Measurements from ENCODE around the gene HS1BP3.

The HS1BP3 gene

GRCh38 chr2:20635113-20635510 is 15.8 kb downstream of the HS1BP3 start:
- Histone ChIP-seq H3K27ac (ENCODE audit: low read depth, low read length) (no peak overlapping the region), H3K4me3 (ENCODE audit: insufficient read depth, low read length, poor library complexity, severe bottlenecking) (no peak overlapping the region), H2AFZ (ENCODE audit: low read depth, low read length, severe bottlenecking) (no peak overlapping the region), H3K79me2 (ENCODE audit: insufficient read depth, low read length) (no peaks in the 10 kb centered on the region), H3K4me2 (ENCODE audit: low read depth, low read length, poor library complexity, severe bottlenecking) (no peak overlapping the region), H3K27me3 (ENCODE audit: low read length) (no peaks in the 10 kb centered on the region), H3K36me3 (ENCODE audit: low read length) (no peaks in the 10 kb centered on the region), H3F3A (ENCODE audit: insufficient read depth) (no peaks in the 10 kb centered on the region), H3K9ac (ENCODE audit: low read length) (no peak overlapping the region), H3K9me3 (ENCODE audit: insufficient read depth, low read length) (no peaks in the 10 kb centered on the region), H4K20me1 (ENCODE audit: low read depth, low read length) (no peaks in the 10 kb centered on the region), H3K9me2 (replicated peaks; ENCODE audit: insufficient read depth, low read length) (no peaks in the 10 kb centered on the region)
- TF ChIP-seq, protein P1, sequence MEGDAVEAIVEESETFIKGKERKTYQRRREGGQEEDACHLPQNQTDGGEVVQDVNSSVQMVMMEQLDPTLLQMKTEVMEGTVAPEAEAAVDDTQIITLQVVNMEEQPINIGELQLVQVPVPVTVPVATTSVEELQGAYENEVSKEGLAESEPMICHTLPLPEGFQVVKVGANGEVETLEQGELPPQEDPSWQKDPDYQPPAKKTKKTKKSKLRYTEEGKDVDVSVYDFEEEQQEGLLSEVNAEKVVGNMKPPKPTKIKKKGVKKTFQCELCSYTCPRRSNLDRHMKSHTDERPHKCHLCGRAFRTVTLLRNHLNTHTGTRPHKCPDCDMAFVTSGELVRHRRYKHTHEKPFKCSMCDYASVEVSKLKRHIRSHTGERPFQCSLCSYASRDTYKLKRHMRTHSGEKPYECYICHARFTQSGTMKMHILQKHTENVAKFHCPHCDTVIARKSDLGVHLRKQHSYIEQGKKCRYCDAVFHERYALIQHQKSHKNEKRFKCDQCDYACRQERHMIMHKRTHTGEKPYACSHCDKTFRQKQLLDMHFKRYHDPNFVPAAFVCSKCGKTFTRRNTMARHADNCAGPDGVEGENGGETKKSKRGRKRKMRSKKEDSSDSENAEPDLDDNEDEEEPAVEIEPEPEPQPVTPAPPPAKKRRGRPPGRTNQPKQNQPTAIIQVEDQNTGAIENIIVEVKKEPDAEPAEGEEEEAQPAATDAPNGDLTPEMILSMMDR (IDR thresholded peaks at IDR 0.05; ENCODE audit: insufficient read depth, low read length, poor library complexity, severe bottlenecking), result no peak
- no peak for TF ChIP-seq EZH2phosphoT487 (conservative IDR thresholded peaks at IDR 0.05; ENCODE audit: low read length)

DNA sequence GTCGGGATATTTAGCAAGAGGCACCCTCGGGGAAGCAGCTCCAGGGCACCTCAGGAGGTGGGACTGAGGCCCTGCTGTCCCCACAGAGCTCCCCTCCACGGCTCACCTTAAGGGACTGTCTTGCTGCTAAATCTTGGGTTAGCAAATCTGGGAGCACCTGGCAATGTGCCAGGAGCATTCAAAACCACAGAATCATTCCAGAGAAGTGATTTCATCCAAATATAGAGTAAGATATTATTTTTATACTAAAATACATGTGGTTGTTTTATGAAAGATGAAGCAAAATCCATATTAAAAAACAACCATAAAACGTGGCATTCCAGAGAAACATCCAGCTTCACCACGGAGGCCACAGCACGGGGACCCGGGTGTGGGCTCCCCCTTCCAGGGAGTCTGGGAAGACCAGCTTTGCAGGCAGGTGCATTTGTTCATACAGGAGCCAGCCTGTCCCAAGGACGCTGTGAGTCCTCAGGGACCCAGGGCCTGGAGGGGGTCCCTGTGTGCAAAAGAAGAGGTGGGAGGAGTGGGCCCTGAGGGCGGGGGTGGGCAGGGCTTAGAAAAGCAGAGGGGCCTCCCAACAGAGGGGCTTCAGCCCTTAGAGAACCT is 16.3 kb downstream of the HS1BP3 start:
- Histone ChIP-seq H3K9me3 (ENCODE audit: insufficient read depth, low read length) (no peaks in the 10 kb centered on the region), H3K4me3 (ENCODE audit: insufficient read depth, low read length, poor library complexity, severe bottlenecking) (no peak overlapping the region), H3K27me3 (ENCODE audit: low read length) (no peaks in the 10 kb centered on the region), H3K27ac (ENCODE audit: low read depth, low read length) (no peak overlapping the region), H3F3A (ENCODE audit: insufficient read depth) (no peaks in the 10 kb centered on the region), H3K4me2 (ENCODE audit: low read depth, low read length, poor library complexity, severe bottlenecking) (no peak overlapping the region), H3K79me2 (ENCODE audit: insufficient read depth, low read length) (no peaks in the 10 kb centered on the region), H4K20me1 (ENCODE audit: low read depth, low read length) (no peaks in the 10 kb centered on the region), H3K9me2 (replicated peaks; ENCODE audit: insufficient read depth, low read length) (no peaks in the 10 kb centered on the region), H3K36me3 (ENCODE audit: low read length) (no peaks in the 10 kb centered on the region), H2AFZ (ENCODE audit: low read depth, low read length, severe bottlenecking) (no peak overlapping the region), H3K9ac (ENCODE audit: low read length) (no peak overlapping the region)
- no peak for TF ChIP-seq EZH2phosphoT487 (conservative IDR thresholded peaks at IDR 0.05; ENCODE audit: low read length)
- TF ChIP-seq, protein P1 (IDR thresholded peaks at IDR 0.05; ENCODE audit: insufficient read depth, low read length, poor library complexity, severe bottlenecking), result no peak

GRCh38 chr2:20633794-20634506 is 16.9 kb downstream of the HS1BP3 start:
- H2AFZ ChIP-seq (ENCODE audit: low read depth, low read length, severe bottlenecking), result no peak overlapping the region
- no peaks in the 10 kb centered on the region for H3K9me2 ChIP-seq (replicated peaks; ENCODE audit: insufficient read depth, low read length)
- H3K9me3 ChIP-seq (ENCODE audit: insufficient read depth, low read length), result no peaks in the 10 kb centered on the region
- no peak overlapping the region for H3K9ac ChIP-seq (ENCODE audit: low read length)
- no peaks in the 10 kb centered on the region for H4K20me1 ChIP-seq (ENCODE audit: low read depth, low read length)
- H3K4me3 ChIP-seq (ENCODE audit: insufficient read depth, low read length, poor library complexity, severe bottlenecking), result no peak overlapping the region
- no peaks in the 10 kb centered on the region for H3K79me2 ChIP-seq (ENCODE audit: insufficient read depth, low read length)
- no peaks in the 10 kb centered on the region for H3K36me3 ChIP-seq (ENCODE audit: low read length)
- no peaks in the 10 kb centered on the region for H3K27me3 ChIP-seq (ENCODE audit: low read length)
- H3K4me2 ChIP-seq (ENCODE audit: low read depth, low read length, poor library complexity, severe bottlenecking), result no peak overlapping the region
- TF ChIP-seq, protein P1 (IDR thresholded peaks at IDR 0.05; ENCODE audit: insufficient read depth, low read length, poor library complexity, severe bottlenecking), result no peak
- TF ChIP-seq EZH2phosphoT487 (conservative IDR thresholded peaks at IDR 0.05; ENCODE audit: low read length), result no peak
- no peaks in the 10 kb centered on the region for H3F3A ChIP-seq (ENCODE audit: insufficient read depth)
- no peak overlapping the region for H3K27ac ChIP-seq (ENCODE audit: low read depth, low read length)
